K562 (cell line): Measurements from ENCODE around the gene MMP28. TPM values are rescaled to one million over a fixed set of nuclear protein-coding genes. Genes with fewer than 3 reads are reported as not detected.

Experiments used
- ATAC-seq: fragments of 200-7000 bp; cut with Tn5 transposase; 3 replicates; pipeline ENCODE4 v1.9.1; 2020; ENCODE audit warnings: moderate library complexity
- BruUV-seq: library from RNA; stranded (reverse); fragments of 400-500 nt; replicated peaks from 2 replicates; lab custom pipeline; 2021; lab: Mats Ljungman, UMichigan
- CTCF ChIA-PET: fragments of 300-600 bp; formaldehyde crosslinking; extraction: SDS; loops from one replicate; lab custom pipeline; 2021; ENCODE audit warnings: low intra/inter-chr PET ratio; lab: Yijun Ruan, JAX
- POLR2A ChIA-PET: fragments of 300-600, 350-650 bp; sonication (Branson Sonifier 250); formaldehyde crosslinking; extraction: SDS; loops from one replicate; lab custom pipeline; 2021; ENCODE audit warnings: antibody characterized with exemption, inconsistent platforms; lab: Yijun Ruan, JAX
- DNase-seq, 4 experiments: peaks; one replicate each; pipeline versions ENCODE4 v3.0.0 to v3.0.0-alpha.2; 2011 to 2018; ENCODE audit warnings: low spot score in 3 of 4, mixed read lengths in 3 of 4; ENCODE audit errors: extremely low read depth in 1 of 4
- FAIRE-seq: peaks from 2 replicates; lab custom pipeline; 2011; peaks lifted over from hg19 to GRCh38; lab: Jason Lieb, UNC
- H2AFZ ChIP-seq: 2 replicates; pipeline ENCODE4 v1.6.0; 2011; ENCODE audit warnings: low read depth, low read length, control low read depth, inconsistent platforms
- H3K27ac ChIP-seq: fragments of 200-600 bp; 3 replicates; pipeline ENCODE4 v1.8.0; 2011; ENCODE audit warnings: low read depth, mild to moderate bottlenecking, control low read depth, inconsistent platforms, low read length, moderate library complexity, mixed read lengths; ENCODE audit errors: extremely low read depth
- H3K27me3 ChIP-seq, 2 experiments: fragments of 300-600 bp in 1 of 2; 2 replicates in 1 of 2; 3 replicates in 1 of 2; pipeline versions ENCODE4 v1.6.0 to v1.8.0; 2011; ENCODE audit warnings: inconsistent platforms in 2 of 2, low read length in 2 of 2, mild to moderate bottlenecking in 1 of 2, mixed read lengths in 1 of 2, moderate library complexity in 1 of 2; ENCODE audit not compliant: control insufficient read depth in 2 of 2, insufficient read depth in 2 of 2
- H3K36me3 ChIP-seq: fragments of 300-600 bp; 3 replicates; pipeline ENCODE4 v1.8.0; 2011; ENCODE audit warnings: mild to moderate bottlenecking, low read length, inconsistent platforms; ENCODE audit not compliant: control insufficient read depth, insufficient read depth
- H3K4me1 ChIP-seq, 2 experiments: fragments of 200-600 bp in 1 of 2; replicated peaks in 1 of 2; 2 replicates in 1 of 2; 3 replicates in 1 of 2; pipeline versions ENCODE4 v1.5.1 to v1.8.0; 2011; ENCODE audit warnings: inconsistent platforms in 2 of 2, low read length in 2 of 2, mild to moderate bottlenecking in 1 of 2, mixed read lengths in 1 of 2, moderate library complexity in 1 of 2; ENCODE audit not compliant: control insufficient read depth in 2 of 2, insufficient read depth in 2 of 2
- H3K4me2 ChIP-seq: 2 replicates; pipeline ENCODE4 v1.6.1; 2011; ENCODE audit warnings: low read length, control low read depth, inconsistent platforms, mixed read lengths; ENCODE audit not compliant: insufficient read depth
- H3K4me3 ChIP-seq: fragments of 200-600 bp; sonication (generic), shearing (Covaris generic); 2 replicates; pipeline ENCODE4 v1.5.1; 2016; ENCODE audit warnings: control low read depth, inconsistent platforms
- H3K79me2 ChIP-seq: fragments of 200-600 bp; 3 replicates; pipeline ENCODE4 v1.8.0; 2011; ENCODE audit warnings: low read length, inconsistent platforms; ENCODE audit not compliant: control insufficient read depth, insufficient read depth
- H3K9ac ChIP-seq, 2 experiments: 2 replicates each; pipeline versions ENCODE4 v1.6.0 to v1.6.1; 2011; ENCODE audit warnings: low read depth in 2 of 2, low read length in 2 of 2, control low read depth in 1 of 2, inconsistent platforms in 1 of 2, mild to moderate bottlenecking in 1 of 2, mixed read lengths in 1 of 2; ENCODE audit not compliant: insufficient read depth in 1 of 2
- H3K9me1 ChIP-seq: one replicate; pipeline ENCODE4 v1.6.0; 2011; ENCODE audit warnings: inconsistent platforms, mild to moderate bottlenecking, low read length, moderate library complexity; ENCODE audit not compliant: control insufficient read depth, insufficient read depth
- H3K9me3 ChIP-seq: replicated peaks from 2 replicates; pipeline ENCODE4 v1.5.1; 2011; ENCODE audit warnings: low read depth, low read length, inconsistent platforms; ENCODE audit not compliant: control insufficient read depth, insufficient read depth
- H4K20me1 ChIP-seq: replicated peaks from 2 replicates; pipeline ENCODE4 v1.6.1; 2011; ENCODE audit warnings: low read length, inconsistent platforms, mixed read lengths; ENCODE audit not compliant: control insufficient read depth, insufficient read depth
- DACH1 ChIP-seq: fragments of 450-650 bp; IDR thresholded peaks from 2 replicates; pipeline ENCODE4 v1.6.1; 2018; ENCODE audit not compliant: partially characterized antibody
- ELF4 ChIP-seq: fragments of 450-650 bp; formaldehyde crosslinking; IDR thresholded peaks from 2 replicates; pipeline ENCODE4 v1.4.0; 2022; ENCODE audit warnings: missing genetic modification characterization
- ESRRA ChIP-seq: fragments of 450-650 bp; IDR thresholded peaks from 2 replicates; pipeline ENCODE4 v1.6.1; 2014; ENCODE audit warnings: low read depth, mild to moderate bottlenecking, moderate library complexity, borderline replicate concordance
- MTA1 ChIP-seq: fragments of 450-650 bp; IDR thresholded peaks from 2 replicates; pipeline ENCODE4 v1.6.1; 2017; ENCODE audit warnings: borderline replicate concordance
- NKRF ChIP-seq: fragments of 450-650 bp; IDR thresholded peaks from 2 replicates; pipeline ENCODE4 v1.6.1; 2016; ENCODE audit warnings: borderline replicate concordance
- SMAD1 ChIP-seq: fragments of 150-350 bp; IDR thresholded peaks from 2 replicates; pipeline ENCODE4 v1.6.1; 2014; ENCODE audit warnings: low read length, low read depth; ENCODE audit not compliant: partially characterized antibody
- TCF15 ChIP-seq: fragments of 250-450 bp; sonication (Bioruptor Pico); IDR thresholded peaks from 2 replicates; pipeline ENCODE4 v1.8.0; 2022; ENCODE audit warnings: moderate library complexity, mild to moderate bottlenecking, inconsistent platforms
- TCF7L2 ChIP-seq: fragments of 150-350 bp; IDR thresholded peaks from 2 replicates; pipeline ENCODE4 v1.6.1; 2016; ENCODE audit warnings: low read depth, mild to moderate bottlenecking, low read length, moderate library complexity
- WGBS: fragments of 100-300 bp; shearing (Covaris generic); methylation state at CpG from one replicate; pipeline ENCODE4 v1.1.6; 2016; ENCODE audit warnings: low coverage, mixed read lengths; ENCODE audit not compliant: insufficient coverage; ENCODE audit errors: missing lambda C conversion rate; 5-methylcytosine and 5-hydroxymethylcytosine counted together
- in situ Hi-C: fragments of 300-500 bp; cut with MboI; formaldehyde crosslinking; loops from 4 replicates; pipeline ENCODE4 v1.15.0; 2018; ENCODE audit warnings: inconsistent platforms, mixed read lengths
- intact Hi-C: fragments of 100-400 bp; cut with micrococcal nuclease; formaldehyde crosslinking; loops from 2 replicates; pipeline ENCODE4 v1.14.2; 2022
- polyA plus RNA-seq, 8 experiments: library from polyadenylated mRNA; depleted of rRNA in 4 of 8; stranded (reverse) in 5 of 8; unstranded in 3 of 8; fragments of >200 nt; fragmentation: Nextera tagmentation in 2 of 8; fragmentation: Illumina TruSeq in 1 of 8; extraction: Ambion mirVana in 2 of 8; extraction: Trizol in 1 of 8; gene quantifications; 2 replicates each; pipeline versions ENCODE4 v1.2.1 to v1.2.3, GENCODE V29; 2011 to 2014; ENCODE audit warnings: inconsistent platforms in 1 of 8, missing spikeins in 1 of 8
- total RNA-seq, 7 experiments: library from RNA; depleted of rRNA in 6 of 7; stranded (reverse); fragments of >200 nt in 6 of 7; fragmentation: Illumina TruSeq in 2 of 7; extraction: Trizol in 2 of 7; gene quantifications; 2 replicates each; pipeline versions ENCODE4 v1.2.1 to v1.2.3, GENCODE V29; 2011 to 2021; ENCODE audit warnings: low replicate concordance in 1 of 7

Gene MMP28
- total and polyA plus RNA-seq, 9 of the 15 experiments (the other 6 are each of a cell fraction or from before 2014, with no cell fraction given), result not detected

- Histone ChIP-seq H3K9me1 (peaks cover 4% of the 10 kb centered on the region), H3K4me2 (no peak overlapping the region), H3K9ac (no peak overlapping the region), H4K20me1 (peaks cover 13% of the 10 kb centered on the region), H3K27ac (no peak overlapping the region), H3K79me2 (no peaks in the 10 kb centered on the region), H3K9me3 (no peaks in the 10 kb centered on the region), H3K4me3 (no peak overlapping the region), H3K4me1 (peaks cover 0 to 12% of the 10 kb centered on the region in 2 experiments; a peak in 2 of 5 replicates), H3K27me3 (peaks cover 23 to 72% of the 10 kb centered on the region in 2 experiments), H3K36me3 (no peaks in the 10 kb centered on the region), H2AFZ (no peak overlapping the region)
- no TSS peak for BruUV-seq
- intact Hi-C loops (no loop called here), in situ Hi-C loops (loop anchor here (10.0 to 25.0 kb wide), 2 partner anchors 598 to 1305 kb away; partner anchors contain the start of genes NLE1 and UNC45B)
- WGBS, result 7% methylated on average over 7 of the region's 7 CpGs
- TF ChIP-seq ESRRA (no peak), ELF4 (CRISPR knock-in tag) (no peak), SMAD1 (no peak), TCF15 (no peak), MTA1 (no peak), DACH1 (no peak), TCF7L2 (no peak), NKRF (no peak)
- ATAC-seq (no peak), FAIRE-seq (no peak), DNase-seq (no peak)
- POLR2A ChIA-PET, result no interaction called here
- CTCF ChIA-PET, result no interaction called here
Measured at GRCh38 chr17:35742496-35742895, 52.9 kb downstream of the MMP28 start.
